Osteoblast (primary cell): ENCODE data around the gene SCRN2. TPM values are rescaled to one million over a fixed set of nuclear protein-coding genes. Genes with fewer than 3 reads are reported as not detected.

ENCODE experiments used
- DNase-seq: peaks from one replicate; pipeline ENCODE4 v3.0.0; 2011; ENCODE audit warnings: low spot score, mixed read lengths; ENCODE audit not compliant: insufficient read length; ENCODE audit errors: missing footprints
- H2AFZ ChIP-seq: 2 replicates; pipeline ENCODE4 v1.6.0; 2011; ENCODE audit warnings: mild to moderate bottlenecking, low read length
- H3K27ac ChIP-seq: 2 replicates; pipeline ENCODE4 v1.5.1; 2011; ENCODE audit warnings: mild to moderate bottlenecking, low read depth, low read length, moderate library complexity
- H3K27me3 ChIP-seq: 2 replicates; pipeline ENCODE4 v1.6.0; 2012; ENCODE audit warnings: mild to moderate bottlenecking, control low read depth, inconsistent platforms, low read length, moderate library complexity; ENCODE audit not compliant: insufficient read depth
- H3K36me3 ChIP-seq: 2 replicates; pipeline ENCODE4 v1.5.1; 2011; ENCODE audit warnings: mild to moderate bottlenecking, low read length, control low read depth, moderate library complexity; ENCODE audit not compliant: insufficient read depth
- H3K4me1 ChIP-seq: 2 replicates; pipeline ENCODE4 v1.5.1; 2011; ENCODE audit warnings: mild to moderate bottlenecking, low read length, control low read depth, moderate library complexity; ENCODE audit not compliant: insufficient read depth
- H3K4me2 ChIP-seq: 2 replicates; pipeline ENCODE4 v1.6.0; 2011; ENCODE audit warnings: mild to moderate bottlenecking, low read length; ENCODE audit not compliant: insufficient read depth
- H3K4me3 ChIP-seq: fragments of 200-600 bp; sonication (generic); 3 replicates; pipeline ENCODE4 v1.5.1; 2012; ENCODE audit warnings: mild to moderate bottlenecking, low read length, inconsistent platforms; ENCODE audit not compliant: insufficient read depth
- H3K79me2 ChIP-seq: 2 replicates; pipeline ENCODE4 v1.6.0; 2012; ENCODE audit warnings: mild to moderate bottlenecking, low read length, control low read depth, inconsistent platforms; ENCODE audit not compliant: insufficient read depth
- H3K9me3 ChIP-seq: 2 replicates; pipeline ENCODE4 v1.5.1; 2011; ENCODE audit warnings: low read depth, low read length, control low read depth
- H4K20me1 ChIP-seq: 2 replicates; pipeline ENCODE4 v1.6.0; 2012; ENCODE audit warnings: mild to moderate bottlenecking, low read length, control low read depth; ENCODE audit not compliant: insufficient read depth
- total RNA-seq: library from RNA; depleted of rRNA; stranded (reverse); fragments of >200 nt; gene quantifications from 2 replicates; pipeline ENCODE4 v1.2.3, GENCODE V29; 2012
- TF ChIP-seq, protein P1 (sequence below): IDR thresholded peaks from 2 replicates; pipeline ENCODE4 v1.5.1; 2011; ENCODE audit warnings: mild to moderate bottlenecking, low read depth, low read length, moderate library complexity; ENCODE audit errors: extremely low read depth

SCRN2 gene
- total RNA-seq, 1 donor = 42.7 TPM

DNA sequence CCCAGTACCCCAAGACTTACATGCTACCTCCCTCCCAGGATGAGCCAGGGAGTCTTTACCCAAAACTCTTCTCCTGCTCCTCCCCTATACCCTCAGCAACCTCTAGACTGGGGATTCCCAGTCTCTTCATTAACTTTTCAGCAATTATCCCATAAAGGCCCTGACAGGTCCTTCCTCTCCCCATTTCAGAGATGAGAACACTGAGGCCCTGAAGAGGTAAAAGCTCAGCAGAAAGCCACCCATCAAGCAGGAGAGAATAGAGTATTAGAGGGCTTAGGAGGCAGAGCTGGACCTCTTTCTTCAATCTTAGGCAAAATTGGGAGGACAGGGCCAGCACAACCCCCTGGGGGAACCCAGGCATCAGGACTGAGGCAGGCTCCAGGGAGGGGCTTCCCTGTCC is 15.8 kb upstream of the SCRN2 start:
- Histone ChIP-seq H3K4me2 (no peak overlapping the region), H3K4me1 (peaks cover 3% of the 10 kb centered on the region), H4K20me1 (no peaks in the 10 kb centered on the region), H2AFZ (no peak overlapping the region), H3K27me3 (peaks cover 52% of the 10 kb centered on the region), H3K9me3 (no peaks in the 10 kb centered on the region), H3K79me2 (no peaks in the 10 kb centered on the region), H3K27ac (no peak overlapping the region), H3K4me3 (no peak overlapping the region), H3K36me3 (no peaks in the 10 kb centered on the region)
- DNase-seq = peak; percentile 66
- TF ChIP-seq, protein P1, sequence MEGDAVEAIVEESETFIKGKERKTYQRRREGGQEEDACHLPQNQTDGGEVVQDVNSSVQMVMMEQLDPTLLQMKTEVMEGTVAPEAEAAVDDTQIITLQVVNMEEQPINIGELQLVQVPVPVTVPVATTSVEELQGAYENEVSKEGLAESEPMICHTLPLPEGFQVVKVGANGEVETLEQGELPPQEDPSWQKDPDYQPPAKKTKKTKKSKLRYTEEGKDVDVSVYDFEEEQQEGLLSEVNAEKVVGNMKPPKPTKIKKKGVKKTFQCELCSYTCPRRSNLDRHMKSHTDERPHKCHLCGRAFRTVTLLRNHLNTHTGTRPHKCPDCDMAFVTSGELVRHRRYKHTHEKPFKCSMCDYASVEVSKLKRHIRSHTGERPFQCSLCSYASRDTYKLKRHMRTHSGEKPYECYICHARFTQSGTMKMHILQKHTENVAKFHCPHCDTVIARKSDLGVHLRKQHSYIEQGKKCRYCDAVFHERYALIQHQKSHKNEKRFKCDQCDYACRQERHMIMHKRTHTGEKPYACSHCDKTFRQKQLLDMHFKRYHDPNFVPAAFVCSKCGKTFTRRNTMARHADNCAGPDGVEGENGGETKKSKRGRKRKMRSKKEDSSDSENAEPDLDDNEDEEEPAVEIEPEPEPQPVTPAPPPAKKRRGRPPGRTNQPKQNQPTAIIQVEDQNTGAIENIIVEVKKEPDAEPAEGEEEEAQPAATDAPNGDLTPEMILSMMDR = no peak

DNA sequence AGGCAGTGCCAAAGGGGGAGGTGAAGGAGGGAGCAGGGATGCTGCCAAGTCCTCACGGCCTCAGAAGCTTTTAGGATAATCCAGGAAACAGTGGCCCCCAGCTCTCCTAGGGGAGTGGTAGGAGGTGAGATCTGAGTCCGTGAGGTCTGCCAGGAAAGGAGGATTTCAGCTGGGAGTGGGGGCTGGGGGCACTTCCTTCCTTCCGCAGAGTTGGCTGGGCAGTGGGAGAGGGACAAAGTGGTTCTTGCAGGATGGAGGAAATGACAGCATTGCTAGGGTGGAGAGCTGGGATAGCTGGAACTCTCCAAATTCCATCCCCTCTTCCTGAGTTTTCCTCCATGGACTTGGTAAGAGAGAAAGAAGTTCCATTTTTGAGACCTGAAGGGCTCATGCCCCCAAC is 14.7 kb upstream of the SCRN2 start:
- Histone ChIP-seq H3K27ac (no peak overlapping the region), H3K4me3 (no peak overlapping the region), H3K4me1 (peaks cover 7% of the 10 kb centered on the region), H4K20me1 (no peaks in the 10 kb centered on the region), H3K79me2 (no peaks in the 10 kb centered on the region), H3K36me3 (no peaks in the 10 kb centered on the region), H3K9me3 (no peaks in the 10 kb centered on the region), H3K4me2 (no peak overlapping the region), H2AFZ (no peak overlapping the region), H3K27me3 (peaks cover 56% of the 10 kb centered on the region)
- TF ChIP-seq, protein P1 = no peak
- DNase-seq = peak; percentile 62

DNA sequence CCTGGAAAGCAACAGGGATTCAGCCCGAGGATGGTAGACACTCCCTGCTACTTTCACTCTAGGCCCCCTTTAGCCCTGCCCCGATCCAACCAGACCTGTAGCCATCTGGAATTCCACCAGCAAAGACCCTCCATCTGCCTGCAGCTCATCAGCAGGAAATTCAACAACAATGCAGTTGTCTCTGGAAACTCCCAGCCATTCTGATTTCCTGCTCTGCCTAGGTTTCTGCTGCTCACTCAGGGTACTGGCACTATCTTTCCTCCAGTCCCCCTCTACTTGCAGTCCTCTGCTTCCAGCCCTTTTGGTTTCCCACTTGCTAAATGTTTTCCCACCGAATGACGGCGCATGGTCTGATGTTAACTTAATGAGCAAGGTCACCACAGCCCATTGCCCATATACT is 12.5 kb upstream of the SCRN2 start:
- Histone ChIP-seq H3K36me3 (no peaks in the 10 kb centered on the region), H2AFZ (no peak overlapping the region), H3K9me3 (no peaks in the 10 kb centered on the region), H3K4me1 (peaks cover 7% of the 10 kb centered on the region), H3K79me2 (no peaks in the 10 kb centered on the region), H4K20me1 (no peaks in the 10 kb centered on the region), H3K4me2 (no peak overlapping the region), H3K27me3 (peaks cover 69% of the 10 kb centered on the region), H3K27ac (no peak overlapping the region), H3K4me3 (no peak overlapping the region)
- DNase-seq = peak; percentile 49
- TF ChIP-seq, protein P1 = no peak

DNA sequence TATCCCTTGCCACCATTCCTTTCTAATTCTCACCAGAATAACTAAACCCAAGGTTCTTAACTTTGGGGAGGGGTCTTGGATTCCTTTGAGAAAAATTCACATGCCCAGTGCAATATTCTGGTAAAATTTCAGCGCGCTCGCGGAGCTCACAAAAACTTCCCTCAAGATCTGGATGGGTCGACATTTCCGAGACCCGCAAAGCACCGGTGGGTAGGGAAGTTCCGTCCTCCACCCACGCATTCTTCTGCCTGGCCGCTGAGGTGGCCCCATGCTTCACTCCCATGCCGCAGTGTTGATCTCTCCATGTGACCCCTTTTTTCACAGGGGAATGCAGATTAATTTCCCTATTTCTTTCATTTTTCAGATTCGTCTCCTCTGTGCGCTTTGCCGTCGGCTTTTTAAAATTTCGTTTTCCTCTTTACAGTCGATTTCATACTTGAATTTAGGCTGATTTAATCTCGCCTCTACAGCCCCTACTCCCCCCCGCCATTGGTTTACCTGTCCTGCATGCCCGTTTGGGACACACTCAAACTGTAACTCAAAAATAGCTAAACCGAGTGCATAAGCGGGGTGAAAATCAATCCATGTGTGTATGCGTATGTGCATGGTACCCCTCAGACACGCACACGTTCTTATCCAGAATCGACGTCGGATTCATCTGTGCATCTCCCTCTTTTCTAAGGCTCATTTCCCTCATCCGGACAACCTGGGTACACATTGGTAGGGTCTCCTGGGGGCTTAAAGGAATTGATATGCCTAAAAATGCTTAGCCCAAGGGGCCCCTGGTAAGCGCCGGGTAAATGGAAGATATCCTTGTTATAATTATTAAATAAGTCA is 11.3 kb upstream of the SCRN2 start:
- TF ChIP-seq, protein P1 = no peak
- Histone ChIP-seq H3K79me2 (no peaks in the 10 kb centered on the region), H3K4me1 (peaks cover 9% of the 10 kb centered on the region), H3K9me3 (no peaks in the 10 kb centered on the region), H3K36me3 (no peaks in the 10 kb centered on the region), H3K27ac (no peak overlapping the region), H3K4me3 (no peak overlapping the region), H3K4me2 (no peak overlapping the region), H4K20me1 (no peaks in the 10 kb centered on the region), H3K27me3 (peaks cover 79% of the 10 kb centered on the region), H2AFZ (no peak overlapping the region)
- DNase-seq = peak; percentile 60
